Stimulated activated CD4-positive, alpha-beta T cell treated with anti-CD3 and anti-CD28 coated beads, Interleukin-2, amount 100 ng/mL, for 48 hours (primary cell): Measurements from ENCODE around the gene ESYT2.

Experiments used
- DNase-seq, 2 donors: peaks; one replicate each; pipeline ENCODE4 v3.0.0-alpha.2; 2020

The ESYT2 gene

GRCh38 chr7:158737064-158737695 is 92.1 kb downstream of the ESYT2 start:
- DNase-seq, result no peak

DNA sequence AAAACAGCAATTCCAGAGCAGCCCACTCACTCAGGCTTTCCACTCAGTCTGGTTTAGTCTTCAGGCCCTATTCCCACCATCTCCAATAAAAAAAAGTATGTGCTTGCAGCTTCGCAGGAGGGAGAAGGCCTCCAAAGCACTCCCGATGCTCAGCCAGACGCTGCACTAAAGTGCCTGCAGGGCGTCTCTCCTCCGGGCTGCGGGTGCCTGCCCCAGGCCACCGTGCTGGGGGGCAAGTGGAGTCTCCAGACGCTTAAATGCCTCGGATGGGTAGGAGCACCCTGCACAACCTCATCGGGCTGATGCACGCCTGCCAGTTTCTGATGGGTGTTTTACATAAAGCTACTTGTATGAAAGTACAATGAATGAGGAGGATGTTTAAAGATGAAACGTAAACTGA is 93.4 kb downstream of the ESYT2 start:
- DNase-seq, result no peak

- DNase-seq, result no peak
Observed at GRCh38 chr7:158734861-158735260, 94.4 kb downstream of the ESYT2 start.

DNA sequence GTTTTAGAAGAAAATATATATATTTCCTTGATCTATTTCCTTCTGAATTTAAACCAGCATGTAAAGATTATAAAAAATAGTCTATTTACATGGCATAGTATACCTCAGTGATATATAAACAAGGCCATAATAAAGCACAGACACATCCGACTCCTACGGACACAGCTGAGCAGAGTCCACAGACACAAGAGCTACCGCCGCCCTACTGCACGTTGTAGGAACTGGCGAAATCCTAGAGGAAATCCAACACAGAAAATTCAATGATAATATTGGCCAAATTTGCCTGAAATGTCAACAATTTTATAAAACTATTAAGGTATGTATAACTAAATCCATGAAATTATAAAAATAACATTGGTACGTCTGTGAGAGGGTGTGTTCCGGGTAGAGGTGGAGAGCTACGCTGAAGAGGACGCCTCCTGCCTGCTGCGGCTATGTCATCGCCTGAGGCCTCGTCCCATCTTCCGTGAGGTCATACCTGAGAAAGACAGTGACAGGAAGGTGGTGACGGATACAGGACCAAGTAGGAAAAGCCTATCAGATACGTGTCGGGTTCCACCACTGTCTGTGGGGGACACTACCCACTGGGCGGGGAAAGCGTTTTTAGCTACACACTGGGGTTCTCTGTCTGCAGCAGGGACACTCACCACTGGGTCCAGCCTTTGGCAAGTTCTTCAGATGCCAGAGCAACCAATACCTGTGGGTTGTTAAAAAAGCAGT is 95.4 kb downstream of the ESYT2 start:
- no peak for DNase-seq

- DNase-seq, result no peak
Observed at GRCh38 chr7:158733220-158733519, 96.1 kb downstream of the ESYT2 start.

DNA sequence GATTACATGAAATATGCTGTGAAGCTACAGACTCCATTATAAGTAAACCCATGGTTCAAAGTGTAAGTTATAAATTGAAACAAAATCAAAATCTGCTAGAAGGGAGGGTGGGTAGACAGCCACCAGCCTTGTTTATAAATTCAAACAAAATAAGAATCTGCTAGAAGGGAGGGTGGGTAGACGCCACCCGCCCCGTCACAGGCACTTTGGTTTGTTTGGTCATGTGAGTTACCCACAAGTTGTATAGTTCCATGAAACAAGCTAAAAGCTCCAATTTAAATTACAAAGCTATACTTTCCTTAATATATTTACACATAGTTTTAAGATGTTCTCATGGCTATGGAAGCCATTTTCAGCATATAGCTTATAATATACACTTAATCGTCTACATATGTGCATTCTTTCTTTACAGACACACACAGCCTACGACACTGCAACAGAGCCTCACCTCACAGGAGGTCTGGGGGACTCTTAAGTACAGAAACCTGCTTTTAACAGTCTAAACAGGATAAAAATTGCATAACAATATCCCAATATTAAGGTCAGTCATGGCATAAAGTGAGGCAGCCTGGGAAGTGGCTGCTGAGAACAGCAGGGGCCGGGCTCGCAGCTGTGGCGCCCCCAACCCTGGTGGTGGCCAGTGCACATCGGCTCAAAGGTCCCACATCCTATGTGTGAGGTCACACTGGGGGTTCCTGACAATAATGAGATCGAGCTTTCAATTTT is 96.7 kb downstream of the ESYT2 start:
- DNase-seq, result no peak

- no peak for DNase-seq
Observed at GRCh38 chr7:158731761-158732160, 97.5 kb downstream of the ESYT2 start.

DNA sequence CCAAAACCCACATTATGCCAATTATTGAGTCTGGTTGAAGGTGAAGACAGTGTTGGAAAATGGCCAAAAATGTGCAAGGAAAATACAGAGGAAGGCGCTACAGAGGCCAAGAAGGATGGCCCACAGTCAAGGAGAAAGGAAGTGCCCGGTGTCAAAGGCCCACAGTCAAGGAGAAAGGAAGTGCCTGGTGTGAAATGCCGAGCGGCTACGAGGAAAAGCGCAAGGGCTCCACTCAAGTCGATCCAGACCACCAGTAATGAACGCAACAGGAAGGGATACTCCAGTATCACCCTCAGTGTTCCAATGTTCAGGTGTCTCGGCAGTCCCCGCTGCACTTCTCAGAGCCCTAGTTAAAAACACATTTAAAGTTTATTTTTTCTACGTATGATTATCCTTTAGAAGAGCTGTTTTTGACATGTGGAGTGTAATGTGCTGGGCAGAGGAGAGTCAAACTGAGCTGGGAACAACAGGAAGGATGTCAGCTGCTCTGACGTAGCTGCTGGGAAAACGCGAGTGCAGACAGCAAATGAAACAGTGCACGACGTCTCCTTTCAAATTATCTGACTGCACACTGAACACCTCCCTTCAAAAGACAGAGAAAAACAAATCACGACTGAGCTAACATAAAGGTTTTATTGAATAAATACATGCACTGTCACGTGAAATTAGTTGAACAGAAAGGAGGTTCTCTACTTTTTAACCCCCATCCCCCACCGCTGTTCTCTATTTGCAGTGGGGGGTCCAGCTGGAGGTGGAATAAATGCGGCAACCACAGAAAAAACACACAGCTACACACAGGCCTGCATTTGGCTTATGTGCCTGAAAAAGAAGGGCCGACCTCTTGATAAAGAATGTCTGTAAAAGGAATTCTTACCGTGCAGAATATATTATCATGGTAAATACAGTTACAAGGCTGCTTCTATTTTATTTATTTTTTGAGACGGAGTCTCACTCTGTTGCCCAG is 98.6 kb downstream of the ESYT2 start:
- DNase-seq, result no peak

GRCh38 chr7:158729646-158730382 is 99.5 kb downstream of the ESYT2 start:
- DNase-seq, result no peak

GRCh38 chr7:158728911-158729645 is 100.2 kb downstream of the ESYT2 start:
- DNase-seq, result no peak

DNA sequence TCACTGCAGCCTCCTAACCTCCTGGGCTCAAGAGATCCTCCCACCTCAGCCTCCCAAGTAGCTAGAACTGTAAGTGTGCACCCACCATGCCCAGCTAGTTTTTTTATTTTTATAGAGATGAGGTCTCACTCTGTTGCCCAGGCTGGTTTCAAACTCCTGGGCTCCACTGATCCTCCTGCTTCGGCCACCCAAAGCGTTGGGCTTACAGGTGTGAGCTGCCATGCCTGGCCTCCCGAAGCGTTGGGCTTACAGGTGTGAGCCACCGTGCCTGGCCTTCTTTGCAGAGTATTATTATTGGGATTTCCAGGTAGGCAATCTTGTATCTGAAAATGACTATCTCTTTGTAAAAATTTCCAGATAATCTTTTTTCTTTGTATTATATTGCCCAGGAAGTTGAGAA is 101.6 kb downstream of the ESYT2 start:
- DNase-seq, result no peak

DNA sequence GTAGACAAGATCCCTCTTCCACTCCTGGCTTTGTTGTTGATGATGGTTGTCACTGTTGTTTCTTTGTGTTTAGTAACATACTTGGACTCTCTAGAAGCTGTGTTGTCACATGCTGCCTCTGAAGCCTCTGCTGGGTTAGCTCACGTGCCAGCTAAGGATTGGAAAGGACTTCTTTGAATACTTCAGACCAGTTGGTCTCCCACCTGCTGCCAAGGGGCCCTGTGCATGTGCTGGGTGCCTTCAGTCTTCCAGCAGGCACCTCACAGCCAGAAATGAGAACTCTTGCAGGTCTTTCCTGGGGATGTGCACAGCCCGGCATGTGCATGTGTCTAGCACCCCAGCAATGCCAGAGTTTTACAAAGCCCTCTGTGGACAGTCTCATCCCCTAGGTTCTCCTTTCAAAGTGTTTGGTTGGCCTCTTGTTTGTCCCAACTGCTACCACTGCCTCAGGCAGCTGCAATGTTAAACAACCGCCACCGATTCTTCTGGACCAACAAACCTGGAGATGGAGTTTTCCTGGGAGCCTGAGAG is 103.0 kb downstream of the ESYT2 start:
- no peak for DNase-seq

- no peak for DNase-seq
Observed at GRCh38 chr7:158725506-158725800, 103.9 kb downstream of the ESYT2 start.

DNA sequence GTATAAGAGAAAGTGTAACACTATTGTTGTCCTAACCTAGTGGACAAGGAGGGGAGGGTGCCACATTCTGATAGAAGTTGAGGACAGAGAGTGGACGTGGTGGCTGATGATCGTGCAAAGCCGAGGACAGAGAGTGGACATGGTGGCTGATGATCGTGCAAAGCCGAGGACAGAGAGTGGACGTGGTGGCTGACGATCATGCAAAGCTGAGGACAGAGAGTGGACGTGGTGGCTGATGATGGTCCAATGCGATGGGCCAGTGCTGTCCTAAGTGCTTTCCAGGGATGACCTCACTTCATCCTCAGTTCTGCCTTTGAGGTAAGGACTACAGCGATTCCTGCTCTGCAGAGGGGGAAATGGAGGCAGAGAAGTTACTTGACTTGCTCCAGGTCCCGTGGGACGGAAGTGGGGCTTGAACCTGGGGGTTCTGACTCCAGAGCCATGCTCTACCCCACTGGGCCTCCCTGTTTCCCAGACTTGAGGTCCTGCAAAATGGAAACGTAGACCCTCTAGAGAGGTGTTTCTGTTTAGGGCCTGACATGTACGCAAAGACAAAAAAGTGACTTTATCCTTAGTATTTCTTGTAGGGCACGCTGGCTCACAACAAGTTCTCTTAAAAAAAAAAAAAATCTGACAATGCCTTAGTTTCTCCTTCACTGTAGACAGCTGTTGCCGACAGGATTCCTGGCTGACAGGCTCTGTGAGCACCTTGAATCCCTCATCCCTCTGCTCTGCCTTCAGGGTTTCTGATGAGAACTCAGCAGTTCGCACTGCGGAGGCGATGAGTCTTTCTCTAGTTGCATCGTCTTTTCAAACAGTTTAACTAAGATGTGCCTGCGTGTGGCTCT is 104.4 kb downstream of the ESYT2 start:
- DNase-seq, result no peak

DNA sequence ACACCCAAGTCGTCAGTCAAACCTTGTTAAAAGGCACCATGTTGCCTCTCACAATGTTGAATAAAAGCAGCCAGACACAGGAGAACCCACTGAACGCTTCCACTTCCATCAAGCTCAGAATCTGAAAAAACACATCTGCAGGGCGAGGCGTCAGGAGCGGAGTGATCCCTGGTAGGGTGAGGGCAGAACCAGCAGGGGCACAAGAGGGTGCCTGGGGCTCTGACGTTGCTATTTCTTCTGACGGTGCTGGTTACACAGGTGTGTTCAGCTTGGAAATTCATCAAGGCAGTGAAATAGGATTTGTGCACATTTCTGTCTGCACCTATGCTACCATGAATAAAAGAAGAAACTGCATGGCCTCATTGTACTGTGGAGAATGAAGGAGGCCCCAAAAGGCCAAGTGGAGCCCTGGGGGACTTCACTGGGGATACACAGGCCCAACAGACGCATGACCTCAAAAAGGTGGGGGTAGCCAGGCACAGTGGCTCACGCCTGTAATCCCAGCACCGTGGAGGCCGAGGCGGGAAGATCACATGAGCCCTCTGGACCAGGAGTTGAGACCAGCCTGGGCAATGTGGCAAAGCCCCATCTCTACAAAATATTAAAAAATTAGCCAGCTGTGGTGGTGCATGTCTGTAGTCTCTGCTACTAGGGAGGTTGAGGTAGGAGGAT is 105.5 kb downstream of the ESYT2 start:
- DNase-seq, result no peak

- DNase-seq, result no peak
Observed at GRCh38 chr7:158723266-158723665, 106.0 kb downstream of the ESYT2 start.

GRCh38 chr7:158722574-158723237 is 106.6 kb downstream of the ESYT2 start:
- DNase-seq, result no peak

GRCh38 chr7:158720112-158720511 is 109.2 kb downstream of the ESYT2 start:
- DNase-seq, result no peak

DNA sequence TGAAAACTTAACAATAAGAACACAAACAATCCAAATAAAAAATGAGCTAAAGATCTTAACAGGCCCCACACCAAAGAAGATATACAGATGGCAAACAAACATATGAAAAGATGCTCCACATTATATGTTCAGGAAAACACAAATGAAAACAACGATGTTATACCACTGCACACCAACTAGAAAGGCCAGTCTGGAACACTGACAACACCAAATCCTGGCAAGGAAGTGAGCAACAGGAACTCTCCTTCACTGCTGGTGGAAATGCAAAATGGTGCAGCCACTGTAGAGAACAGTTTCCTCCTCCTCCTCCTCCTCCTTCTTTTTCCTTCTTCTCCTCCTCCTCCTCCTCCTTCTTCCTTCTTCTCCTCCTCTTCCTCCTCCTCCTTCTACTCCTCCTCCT is 112.5 kb downstream of the ESYT2 start:
- no peak for DNase-seq
